Kidney (tissue), 14 donors: ENCODE results near the gene MAN1A2. TPM values are rescaled to one million over a fixed set of nuclear protein-coding genes. Genes with fewer than 3 reads are reported as not detected.

Experiments
- DNase-seq, 5 donors: peaks; one replicate each; pipeline ENCODE4 v3.0.0-alpha.2; 2013 to 2020
- FAIRE-seq: peaks from 2 replicates; lab custom pipeline; 2012; peaks lifted over from hg19 to GRCh38; lab: Jason Lieb, UNC
- H3K27ac ChIP-seq, 2 donors: one replicate each; pipeline ENCODE4 v1.7.0; 2013; ENCODE audit warnings: low read depth in 2 of 2, low read length in 2 of 2, inconsistent platforms in 1 of 2
- H3K27me3 ChIP-seq: one replicate; pipeline ENCODE4 v1.7.1; 2013; ENCODE audit warnings: low read length, inconsistent platforms; ENCODE audit not compliant: control insufficient read depth, insufficient read depth
- H3K36me3 ChIP-seq, 3 donors: one replicate each; pipeline versions ENCODE4 v1.7.0 to v1.7.1; 2013; ENCODE audit warnings: low read length in 3 of 3, control low read depth in 1 of 3, inconsistent platforms in 1 of 3; ENCODE audit not compliant: insufficient read depth in 3 of 3, control insufficient read depth in 2 of 3
- H3K4me1 ChIP-seq, 3 donors: one replicate each; pipeline versions ENCODE4 v1.7.0 to v1.7.1; 2013; ENCODE audit warnings: low read length in 3 of 3, inconsistent platforms in 1 of 3, low read depth in 1 of 3; ENCODE audit not compliant: control insufficient read depth in 2 of 3, insufficient read depth in 2 of 3
- H3K4me3 ChIP-seq, 3 donors: one replicate each; pipeline versions ENCODE4 v1.7.0 to v1.8.1; 2013; ENCODE audit warnings: low read length in 3 of 3, control low read depth in 1 of 3, inconsistent platforms in 1 of 3
- H3K9ac ChIP-seq, 3 donors: one replicate each; pipeline versions ENCODE4 v1.7.0 to v1.7.1; 2013; ENCODE audit warnings: low read length in 3 of 3, control low read depth in 1 of 3, inconsistent platforms in 1 of 3
- H3K9me3 ChIP-seq, 3 donors: one replicate each; pipeline versions ENCODE4 v1.7.0 to v1.7.1; 2013; ENCODE audit warnings: low read length in 3 of 3, control low read depth in 1 of 3, inconsistent platforms in 1 of 3; ENCODE audit not compliant: control insufficient read depth in 2 of 3, insufficient read depth in 1 of 3
- intact Hi-C: fragments of 100-400 bp; cut with DNase I; formaldehyde crosslinking; loops from one replicate; pipeline ENCODE4 v1.11.1; 2022
- polyA plus RNA-seq: library from polyadenylated mRNA; stranded (reverse); fragments of 350-450 nt; fragmentation: Illumina TruSeq; extraction: RNeasy Lipid Tissue Mini Kit (QIAGEN cat#74804); gene quantifications from one replicate; pipeline ENCODE4 v1.2.3, GENCODE V29; 2014; ENCODE audit warnings: low read depth, low replicate concordance; ENCODE audit not compliant: insufficient read depth
- total RNA-seq: library from RNA; stranded (reverse); fragmentation: NEBNext Ultra II Directional; extraction: Animal tissue kit (Norgen Biotek cat#: 25700); gene quantifications from one replicate; pipeline ENCODE4 v1.2.1, GENCODE V29; 2021
- TF ChIP-seq, protein P1 (sequence below): IDR thresholded peaks from 3 replicates; pipeline ENCODE4 v1.5.1; 2012; ENCODE audit warnings: mild to moderate bottlenecking, moderate library complexity, borderline replicate concordance; ENCODE audit not compliant: insufficient read depth; ENCODE audit errors: extremely low read depth
- donor health status: control.
- donor health status: control.
- donor health status: control.
- donor health status: control.
- donor health status: control.
- donor health status: DM: yes; HTN: yes; CAD: no.
- donor health status: Normal renal cell carcinoma (clear cell type).

The MAN1A2 gene
- total and polyA plus RNA-seq, 2 donors from 2014 or later: 8.0 to 54.4 TPM

DNA sequence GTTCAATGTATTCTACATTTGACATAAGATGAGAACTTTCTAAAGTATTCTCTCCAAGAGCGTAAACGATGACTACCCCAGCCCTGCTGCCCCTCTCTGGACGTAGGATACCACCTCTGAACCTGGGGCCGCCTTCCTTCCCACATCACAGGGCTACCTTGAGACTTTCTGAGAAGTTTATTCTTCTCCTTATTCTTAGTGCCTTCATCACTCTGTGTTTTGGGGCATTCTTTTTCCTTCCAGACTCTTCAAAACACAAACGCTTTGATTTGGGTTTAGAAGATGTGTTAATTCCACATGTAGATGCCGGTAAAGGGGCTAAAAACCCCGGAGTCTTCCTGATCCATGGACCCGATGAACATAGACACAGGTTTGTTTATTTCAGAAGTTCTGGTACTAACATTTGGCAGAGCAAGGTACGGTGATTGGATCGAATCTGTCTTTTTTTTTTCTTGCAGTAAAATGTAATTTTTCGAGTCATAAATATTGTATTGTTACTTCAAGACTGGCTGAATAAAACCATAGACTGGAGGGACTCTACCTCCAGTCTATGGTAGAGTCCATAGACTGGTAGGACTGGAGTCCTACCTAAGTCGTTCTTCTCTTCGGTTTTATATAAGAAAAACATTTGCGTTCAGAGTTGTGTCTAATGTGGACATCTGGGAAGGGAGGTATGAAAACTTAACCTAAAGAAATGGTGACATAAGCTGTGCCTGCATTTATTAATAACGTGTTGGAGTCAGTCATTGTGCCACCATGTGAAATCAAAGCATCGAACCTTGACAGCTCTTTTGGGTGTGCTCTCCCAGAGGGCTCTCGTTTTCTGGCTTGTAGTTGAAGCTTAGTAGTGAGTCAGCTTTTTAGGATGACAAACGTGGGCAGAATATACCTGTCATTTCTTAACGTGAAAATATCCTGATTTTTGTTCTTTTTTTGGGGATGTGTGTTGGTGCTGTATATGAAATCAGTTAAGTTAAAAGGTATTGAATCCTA is 1.2 kb downstream of the MAN1A2 start:
- no peaks in the 10 kb centered on the region for H3K4me1 ChIP-seq
- H3K36me3 ChIP-seq: no peaks in the 10 kb centered on the region
- H3K9ac ChIP-seq: peak overlapping the region; percentile 70 to 79 (median 73)
- H3K4me3 ChIP-seq: peak overlapping the region; percentile 84 to 94 (median 91)
- intact Hi-C loops: no loop called here
- no peaks in the 10 kb centered on the region for H3K9me3 ChIP-seq
- no peaks in the 10 kb centered on the region for H3K27me3 ChIP-seq
- peak in 2 of 5 donors; percentile 31 to 47 for DNase-seq
- TF ChIP-seq, protein P1, sequence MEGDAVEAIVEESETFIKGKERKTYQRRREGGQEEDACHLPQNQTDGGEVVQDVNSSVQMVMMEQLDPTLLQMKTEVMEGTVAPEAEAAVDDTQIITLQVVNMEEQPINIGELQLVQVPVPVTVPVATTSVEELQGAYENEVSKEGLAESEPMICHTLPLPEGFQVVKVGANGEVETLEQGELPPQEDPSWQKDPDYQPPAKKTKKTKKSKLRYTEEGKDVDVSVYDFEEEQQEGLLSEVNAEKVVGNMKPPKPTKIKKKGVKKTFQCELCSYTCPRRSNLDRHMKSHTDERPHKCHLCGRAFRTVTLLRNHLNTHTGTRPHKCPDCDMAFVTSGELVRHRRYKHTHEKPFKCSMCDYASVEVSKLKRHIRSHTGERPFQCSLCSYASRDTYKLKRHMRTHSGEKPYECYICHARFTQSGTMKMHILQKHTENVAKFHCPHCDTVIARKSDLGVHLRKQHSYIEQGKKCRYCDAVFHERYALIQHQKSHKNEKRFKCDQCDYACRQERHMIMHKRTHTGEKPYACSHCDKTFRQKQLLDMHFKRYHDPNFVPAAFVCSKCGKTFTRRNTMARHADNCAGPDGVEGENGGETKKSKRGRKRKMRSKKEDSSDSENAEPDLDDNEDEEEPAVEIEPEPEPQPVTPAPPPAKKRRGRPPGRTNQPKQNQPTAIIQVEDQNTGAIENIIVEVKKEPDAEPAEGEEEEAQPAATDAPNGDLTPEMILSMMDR: no peak
- no peak for FAIRE-seq
- peak overlapping the region; percentile 87 to 95 for H3K27ac ChIP-seq

GRCh38 chr1:117370071-117370470 is 2.8 kb downstream of the MAN1A2 start:
- TF ChIP-seq, protein P1: no peak
- Histone ChIP-seq H3K4me1 (peaks cover 0 to 4% (median 0%) of the 10 kb centered on the region in 3 donors), H3K9ac (peak overlapping the region; percentile 19 to 70 (median 49)), H3K9me3 (no peaks in the 10 kb centered on the region), H3K4me3 (peak overlapping the region; percentile 22 to 94 (median 84)), H3K36me3 (no peaks in the 10 kb centered on the region), H3K27ac (no peak overlapping the region), H3K27me3 (no peaks in the 10 kb centered on the region)
- intact Hi-C loops: no loop called here
- no peak for DNase-seq
- FAIRE-seq: no peak

DNA sequence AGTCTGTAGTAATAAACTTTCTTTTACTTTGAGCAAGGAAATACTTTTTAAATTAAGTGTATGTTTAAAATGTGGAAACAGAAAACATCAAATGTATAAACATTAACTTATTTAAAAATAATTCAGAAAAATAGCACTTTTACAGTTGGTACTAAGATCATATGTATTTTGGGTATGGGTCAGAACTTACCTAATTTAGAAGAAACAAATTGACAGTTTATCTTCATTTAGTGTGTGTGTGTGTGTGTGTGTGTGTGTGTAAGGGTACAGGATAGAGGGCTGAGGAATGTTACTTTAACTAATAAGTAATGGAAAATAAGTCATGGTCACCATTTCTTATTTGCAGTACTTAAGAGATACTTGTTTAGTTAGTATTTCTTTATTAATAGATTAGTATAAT is 3.3 kb downstream of the MAN1A2 start:
- Histone ChIP-seq H3K4me3 (peak overlapping the region; percentile 22 to 94 (median 84)), H3K9me3 (no peaks in the 10 kb centered on the region), H3K36me3 (no peaks in the 10 kb centered on the region), H3K9ac (peak overlapping the region in 1 of 3 donors; percentile 19), H3K4me1 (peaks cover 0 to 4% (median 0%) of the 10 kb centered on the region in 3 donors), H3K27me3 (no peaks in the 10 kb centered on the region), H3K27ac (no peak overlapping the region)
- intact Hi-C loops: no loop called here
- TF ChIP-seq, protein P1: no peak
- DNase-seq: peak in 1 of 5 donors; percentile 6
- FAIRE-seq: no peak
